ENCODE results near the gene POFUT2.

POFUT2 gene

DNA sequence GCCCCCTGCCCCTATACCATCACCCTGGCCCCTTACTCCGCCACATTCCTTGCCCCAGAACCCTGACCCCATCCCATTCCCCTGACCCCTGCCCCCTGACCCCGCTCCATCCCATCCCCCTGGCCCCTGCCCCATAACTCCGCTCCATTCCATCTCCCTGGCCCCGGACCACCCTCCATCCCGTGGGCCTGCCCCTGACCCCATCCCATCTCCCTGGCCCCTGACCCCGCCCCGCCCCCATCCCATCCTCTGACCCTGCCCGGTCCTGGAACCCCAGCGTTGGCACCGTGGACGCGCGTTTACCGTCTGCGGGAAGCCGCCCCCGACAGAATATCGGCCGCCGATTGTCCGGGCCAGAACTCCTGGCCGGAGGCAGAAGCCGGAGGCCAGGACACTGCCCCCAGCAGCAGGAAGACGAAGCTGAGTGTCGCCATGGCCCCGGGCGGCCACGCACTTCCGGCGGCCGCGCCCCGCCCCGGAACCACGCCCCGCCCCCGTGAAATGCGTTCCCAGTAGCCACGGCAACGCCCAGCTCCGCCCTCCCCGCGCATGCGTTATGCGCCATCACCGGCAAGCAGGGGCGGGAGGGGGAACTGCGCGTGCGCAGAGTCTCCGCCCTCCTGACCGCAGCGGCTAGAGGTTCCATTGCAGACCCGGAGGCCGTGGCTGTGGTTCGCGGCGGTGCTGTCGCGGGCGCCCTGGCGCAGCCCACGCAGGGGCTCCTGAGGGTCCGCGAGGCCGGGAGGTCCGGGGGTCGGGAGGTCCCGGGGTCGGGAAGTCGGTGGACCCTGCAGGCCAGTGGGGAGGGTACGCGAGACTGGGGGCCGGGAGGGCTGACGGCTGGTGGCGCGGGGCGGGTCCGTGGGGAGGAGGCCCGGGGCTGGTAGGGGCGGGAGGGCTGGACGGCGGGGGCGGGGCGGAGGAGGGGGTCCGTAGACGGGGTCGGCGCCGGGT, at the start of gene POFUT2:
TSS of gene POFUT2 (minus strand) at position 458 of the 954 bp plus-strand sequence. CDS start at position 434, 24 bp downstream.
- DNase-seq (ENCODE audit: low read depth, low spot score): peak; percentile 88

DNA sequence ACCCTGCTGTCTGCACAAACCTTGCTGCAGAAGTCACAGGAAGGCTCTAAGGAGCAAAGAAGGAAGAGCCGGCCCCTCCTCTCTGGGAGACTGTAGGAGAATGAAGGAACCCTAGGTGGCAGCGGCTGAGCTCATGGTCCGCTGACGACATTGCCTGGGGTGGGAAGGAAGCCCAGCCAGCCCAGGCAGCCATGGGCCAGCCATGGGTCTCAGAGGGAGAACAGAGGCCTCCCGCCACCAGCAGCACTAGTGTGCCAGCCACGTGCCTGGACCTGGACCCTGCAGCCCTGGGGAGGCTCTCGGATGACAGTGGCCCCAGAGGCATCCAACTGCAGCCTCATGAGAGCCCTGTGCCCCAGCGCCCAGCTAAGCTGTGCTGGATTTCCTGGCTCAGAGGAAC, 49.2 kb upstream of the POFUT2 start:
- DNase-seq (ENCODE audit: low read depth, low spot score): no peak

DNA sequence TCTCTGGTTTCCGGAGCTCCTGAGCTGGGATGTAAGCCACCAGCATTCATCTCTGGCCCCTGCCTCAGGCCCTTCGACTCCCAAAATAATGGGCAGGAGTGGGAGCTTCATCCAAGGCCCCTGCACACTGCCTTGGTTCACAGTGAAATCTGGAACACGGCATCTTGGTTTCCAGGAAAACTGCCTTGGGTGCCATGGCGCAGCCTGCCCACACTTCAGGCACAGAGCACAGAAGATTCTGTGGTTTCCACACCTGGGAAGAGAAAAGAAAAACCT, 48.8 kb upstream of the POFUT2 start:
- DNase-seq (ENCODE audit: low read depth, low spot score): no peak

- DNase-seq (ENCODE audit: low read depth, low spot score): no peak
These were observed 48.3 kb upstream of the POFUT2 start for GRCh38 chr21:45335761-45336534.

DNA sequence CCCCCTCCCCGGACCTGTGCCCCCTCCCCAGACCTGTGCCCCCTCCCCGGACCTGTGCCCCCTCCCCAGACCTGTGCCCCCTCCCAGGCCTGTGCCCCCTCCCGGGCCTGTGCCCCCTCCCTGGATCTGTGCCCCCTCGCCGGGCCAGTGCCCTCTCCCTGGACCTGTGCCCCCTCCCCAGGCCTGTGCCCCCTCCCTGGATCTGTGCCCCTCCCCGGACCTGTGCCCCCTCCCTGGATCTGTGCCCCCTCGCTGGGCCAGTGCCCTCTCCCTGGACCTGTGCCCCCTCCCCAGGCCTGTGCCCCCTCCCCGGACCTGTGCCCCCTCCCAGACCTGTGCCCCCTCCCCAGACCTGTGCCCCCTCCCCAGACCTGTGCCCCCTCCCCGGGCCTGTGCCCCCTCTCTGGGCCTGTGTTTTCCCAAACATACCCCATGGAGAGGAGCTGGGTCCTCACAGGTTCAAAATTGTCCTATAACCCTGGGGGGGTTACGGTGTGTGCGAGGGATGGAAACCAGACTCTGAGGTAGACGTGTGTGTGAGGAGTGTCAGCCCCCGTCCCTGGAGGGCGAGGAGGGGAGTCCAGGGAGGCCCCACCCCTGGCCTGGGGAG, 47.6 kb upstream of the POFUT2 start:
- no peak for DNase-seq (ENCODE audit: low read depth, low spot score)

DNA sequence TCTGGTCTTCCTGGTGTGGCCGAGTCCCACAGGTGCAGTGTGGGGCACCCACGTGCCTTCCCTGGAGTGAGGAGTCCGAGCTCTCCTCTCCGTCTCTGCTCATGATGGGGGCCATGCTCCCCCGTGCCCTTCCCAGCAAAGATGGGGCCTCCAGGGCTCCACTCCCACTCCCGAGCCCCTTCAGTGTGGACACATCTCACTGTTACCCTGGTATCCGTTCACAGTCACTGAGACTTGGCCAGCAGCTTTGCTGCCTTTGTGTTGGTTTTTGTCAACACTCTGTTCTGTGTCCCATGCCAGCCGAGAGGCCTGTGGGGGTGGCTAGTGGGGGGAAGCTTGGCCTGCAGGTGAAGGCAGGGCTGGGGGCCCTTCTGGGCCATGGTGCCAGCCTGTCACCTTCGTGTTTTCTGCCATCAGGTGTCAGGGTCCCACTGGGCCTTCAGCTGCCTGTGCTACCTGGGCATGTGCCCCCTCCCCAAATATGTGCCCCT, 46.9 kb upstream of the POFUT2 start:
- DNase-seq (ENCODE audit: low read depth, low spot score): no peak

- DNase-seq (ENCODE audit: low read depth, low spot score): no peak
These were observed 46.4 kb upstream of the POFUT2 start for GRCh38 chr21:45334134-45334533.

- no peak for DNase-seq (ENCODE audit: low read depth, low spot score)
These were observed 46.0 kb upstream of the POFUT2 start for GRCh38 chr21:45333583-45334121.

GRCh38 chr21:45332981-45333582, 45.4 kb upstream of the POFUT2 start:
- no peak for DNase-seq (ENCODE audit: low read depth, low spot score)

- DNase-seq (ENCODE audit: low read depth, low spot score): no peak
These were observed 44.7 kb upstream of the POFUT2 start for GRCh38 chr21:45332415-45332814.

- no peak for DNase-seq (ENCODE audit: low read depth, low spot score)
These were observed 43.9 kb upstream of the POFUT2 start for GRCh38 chr21:45331531-45332147.

GRCh38 chr21:45330851-45331261, 43.2 kb upstream of the POFUT2 start:
- DNase-seq (ENCODE audit: low read depth, low spot score): no peak

GRCh38 chr21:45330075-45330781, 42.5 kb upstream of the POFUT2 start:
- DNase-seq (ENCODE audit: low read depth, low spot score): no peak

GRCh38 chr21:45329261-45330074, 41.8 kb upstream of the POFUT2 start:
- DNase-seq (ENCODE audit: low read depth, low spot score): no peak

DNA sequence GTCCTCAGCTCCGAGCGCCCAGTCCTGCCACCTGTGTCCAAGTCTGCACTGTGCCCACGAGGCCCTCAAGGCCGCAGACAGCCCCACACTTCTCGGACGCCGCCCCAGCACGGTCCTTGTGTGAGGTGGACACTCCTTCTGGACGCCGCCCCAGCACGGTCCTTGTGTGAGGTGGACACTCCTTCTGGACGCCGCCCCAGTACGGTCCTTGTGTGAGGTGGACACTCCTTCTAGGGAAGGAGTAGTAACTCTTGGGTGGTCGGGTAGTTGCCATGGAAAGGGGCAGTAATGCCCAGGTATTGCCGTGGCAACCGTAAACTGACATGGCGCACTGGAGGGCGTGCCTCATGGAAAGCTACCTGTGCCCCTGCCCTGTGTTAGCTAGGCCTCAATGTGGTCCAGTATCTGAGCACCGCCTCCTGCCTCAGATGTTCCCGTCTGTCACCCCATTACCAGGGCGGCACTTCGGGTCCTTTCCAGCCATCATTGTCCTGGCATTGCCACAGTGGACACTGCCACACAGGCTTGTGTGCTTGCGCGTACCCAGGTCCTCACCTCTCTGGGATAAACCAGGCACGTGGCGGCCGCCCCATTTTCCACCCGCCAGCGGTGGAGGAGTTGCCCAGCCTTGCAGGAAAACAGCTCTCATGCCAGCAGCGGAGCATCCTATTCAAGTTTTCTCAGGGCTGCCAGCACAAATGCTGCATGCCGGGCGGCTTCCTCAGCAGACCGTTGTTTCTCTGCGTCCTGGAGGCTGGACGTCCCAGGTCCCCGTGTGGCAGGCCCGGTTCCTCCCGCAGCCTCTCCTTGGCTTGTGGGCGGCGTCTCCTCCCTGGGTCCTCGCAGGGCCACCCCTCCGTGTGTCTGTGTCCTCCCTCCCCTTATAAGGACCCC, 40.8 kb upstream of the POFUT2 start:
- DNase-seq (ENCODE audit: low read depth, low spot score): no peak

GRCh38 chr21:45327441-45328197, 39.9 kb upstream of the POFUT2 start:
- DNase-seq (ENCODE audit: low read depth, low spot score): no peak

DNA sequence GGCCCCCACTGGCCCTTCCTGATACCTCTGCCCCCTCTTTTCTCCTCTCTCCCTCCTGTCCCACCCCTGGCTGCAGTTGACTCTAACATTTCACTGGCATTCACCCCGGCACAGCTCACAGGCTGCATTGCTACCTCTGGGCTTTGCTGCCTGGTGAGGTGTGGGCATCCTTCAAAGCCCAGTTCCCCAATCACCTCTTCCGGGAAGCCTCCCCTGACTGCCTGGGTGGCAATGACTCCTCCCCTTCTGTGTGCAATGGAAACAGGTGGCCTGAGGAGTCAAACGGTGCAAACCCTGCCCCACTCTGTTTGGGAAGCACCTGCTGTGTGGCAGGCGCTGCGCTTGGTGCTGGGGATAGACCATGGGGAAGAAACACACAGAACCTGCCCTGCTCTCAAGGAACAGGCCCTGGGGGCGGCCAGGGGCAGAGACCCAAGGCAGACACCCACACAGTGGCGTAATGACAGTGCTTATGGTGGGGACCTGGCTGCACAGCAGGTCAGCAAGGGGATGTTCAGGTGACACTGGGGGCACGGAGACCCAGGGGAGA, 39.3 kb upstream of the POFUT2 start:
- no peak for DNase-seq (ENCODE audit: low read depth, low spot score)

Data from smooth muscle cell of the brain vasculature (primary cell).